ENCODE data around the gene CLEC17A.

The CLEC17A gene

GRCh38 chr19:14659874-14660489 is 77.1 kb downstream of the CLEC17A start:
- no peak for DNase-seq

- DNase-seq = no peak
Observed at GRCh38 chr19:14661372-14661924, 78.6 kb downstream of the CLEC17A start.

Data from COR-L47 (cell line).